Breast epithelium (tissue), 3 donors: ENCODE data around the gene LMNA.

Source experiments
- POLR2A ChIP-seq: fragments of 450-650 bp; IDR thresholded peaks from one replicate; pipeline ENCODE4 v1.6.1; 2016; ENCODE audit warnings: antibody characterized with exemption, mild to moderate bottlenecking, moderate library complexity
- POLR2AphosphoS5 ChIP-seq, 3 donors: sonication (generic); formaldehyde crosslinking; IDR thresholded peaks; one replicate each; pipeline ENCODE4 v1.6.1; 2017; ENCODE audit warnings: antibody characterized with exemption in 3 of 3
- TF ChIP-seq, protein P1 (sequence below), 3 donors: fragments of 450-650 bp; IDR thresholded peaks; one replicate each; pipeline ENCODE4 v1.5.1; 2016 to 2017; ENCODE audit warnings: antibody characterized with exemption in 3 of 3, mild to moderate bottlenecking in 3 of 3, moderate library complexity in 3 of 3

DNA sequence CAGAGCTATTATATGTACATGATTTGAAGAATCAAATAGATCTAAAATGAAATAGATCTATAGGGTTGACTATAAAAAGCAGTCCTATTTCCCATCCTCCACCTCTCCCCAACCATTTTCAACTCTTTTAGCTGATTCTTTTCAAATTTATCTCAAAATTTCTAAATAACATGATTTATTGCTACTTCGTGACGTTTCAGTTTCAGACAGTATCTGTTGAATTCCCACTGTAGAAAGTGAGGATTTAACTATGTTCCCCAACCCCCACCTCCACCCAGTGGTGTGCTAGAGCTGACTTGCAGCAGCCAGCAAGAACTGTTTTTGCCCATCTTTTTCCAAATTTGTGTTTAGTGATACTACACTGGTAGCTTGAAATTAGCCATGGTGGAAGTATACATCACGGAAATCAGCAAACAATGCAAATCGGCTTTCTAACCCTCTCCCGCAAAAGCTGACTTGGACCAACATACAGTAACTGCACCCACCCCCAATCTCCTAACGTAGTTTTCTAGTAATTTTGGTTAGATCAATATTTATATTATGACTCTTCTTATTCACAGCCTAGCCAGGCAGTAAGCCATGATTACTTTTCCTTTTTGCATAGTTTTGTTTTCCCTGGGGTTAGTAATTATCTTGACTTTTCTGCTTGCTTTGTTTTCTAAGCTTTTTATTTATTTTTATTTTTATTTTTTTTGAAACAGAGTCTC lies 49.8 kb downstream of the LMNA start:
- TF ChIP-seq POLR2A, result no peak
- TF ChIP-seq, protein P1, sequence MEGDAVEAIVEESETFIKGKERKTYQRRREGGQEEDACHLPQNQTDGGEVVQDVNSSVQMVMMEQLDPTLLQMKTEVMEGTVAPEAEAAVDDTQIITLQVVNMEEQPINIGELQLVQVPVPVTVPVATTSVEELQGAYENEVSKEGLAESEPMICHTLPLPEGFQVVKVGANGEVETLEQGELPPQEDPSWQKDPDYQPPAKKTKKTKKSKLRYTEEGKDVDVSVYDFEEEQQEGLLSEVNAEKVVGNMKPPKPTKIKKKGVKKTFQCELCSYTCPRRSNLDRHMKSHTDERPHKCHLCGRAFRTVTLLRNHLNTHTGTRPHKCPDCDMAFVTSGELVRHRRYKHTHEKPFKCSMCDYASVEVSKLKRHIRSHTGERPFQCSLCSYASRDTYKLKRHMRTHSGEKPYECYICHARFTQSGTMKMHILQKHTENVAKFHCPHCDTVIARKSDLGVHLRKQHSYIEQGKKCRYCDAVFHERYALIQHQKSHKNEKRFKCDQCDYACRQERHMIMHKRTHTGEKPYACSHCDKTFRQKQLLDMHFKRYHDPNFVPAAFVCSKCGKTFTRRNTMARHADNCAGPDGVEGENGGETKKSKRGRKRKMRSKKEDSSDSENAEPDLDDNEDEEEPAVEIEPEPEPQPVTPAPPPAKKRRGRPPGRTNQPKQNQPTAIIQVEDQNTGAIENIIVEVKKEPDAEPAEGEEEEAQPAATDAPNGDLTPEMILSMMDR (IDR thresholded peaks at IDR 0.05), result no peak
- no peak for TF ChIP-seq POLR2AphosphoS5 (IDR thresholded peaks at IDR 0.05)
